ENCODE measurements around the gene KLHL3.

Gene KLHL3

DNA sequence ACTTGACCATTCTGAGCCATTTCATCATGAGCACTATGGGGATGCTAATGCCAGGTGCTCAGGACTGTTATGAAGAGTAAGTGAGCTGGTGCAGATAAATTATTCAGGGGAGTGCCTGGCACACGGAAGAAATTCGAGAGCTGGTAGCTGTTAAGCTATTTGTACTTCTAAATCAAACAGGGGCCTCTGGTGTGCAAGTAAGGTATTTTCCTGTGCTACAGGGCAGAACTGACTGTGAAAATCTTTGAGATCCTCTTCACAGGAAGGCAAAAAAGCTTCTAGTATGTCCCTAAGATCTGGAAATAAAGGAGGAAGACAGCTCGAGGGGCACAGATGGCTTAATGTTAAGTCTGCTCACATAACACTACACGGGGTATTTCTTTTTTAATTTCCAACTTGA, 130.5 kb downstream of the KLHL3 start:
- no peak for DNase-seq

DNA sequence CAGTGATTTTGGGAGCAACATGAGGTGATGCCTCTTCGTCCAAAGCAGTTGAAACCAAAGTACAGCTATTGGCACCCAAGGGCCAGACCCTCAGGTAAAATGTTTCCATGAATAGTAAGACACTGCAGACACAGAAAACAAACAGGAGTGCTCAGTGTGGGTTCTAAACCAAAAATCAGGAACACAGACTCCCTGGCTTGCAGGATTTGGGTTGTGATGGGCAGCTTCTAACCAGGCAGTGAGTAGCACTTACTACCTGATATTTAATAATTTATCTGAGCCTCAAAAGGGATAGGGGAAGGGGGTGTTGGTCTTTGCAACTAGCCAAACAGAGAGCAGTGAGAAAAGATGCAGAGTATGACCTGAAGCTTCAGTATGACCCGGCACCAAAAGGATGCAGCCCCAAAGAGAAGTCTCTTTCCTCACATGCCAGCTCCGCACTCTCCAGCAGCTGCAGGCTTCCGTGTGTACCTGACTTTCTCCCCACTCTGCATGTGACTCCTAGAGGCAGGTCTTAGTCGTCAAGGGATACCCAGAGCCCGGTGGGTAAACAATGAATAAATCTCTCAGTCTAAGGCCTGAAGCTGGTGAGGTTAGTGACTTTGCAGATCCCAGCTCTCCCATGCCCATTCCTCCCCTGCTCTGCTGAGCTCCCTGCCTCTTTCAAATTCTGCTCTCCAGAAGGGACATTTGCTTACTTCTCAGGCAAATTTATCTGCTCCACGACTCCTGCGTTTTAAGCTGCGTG, 131.4 kb downstream of the KLHL3 start:
- no peak for DNase-seq

DNA sequence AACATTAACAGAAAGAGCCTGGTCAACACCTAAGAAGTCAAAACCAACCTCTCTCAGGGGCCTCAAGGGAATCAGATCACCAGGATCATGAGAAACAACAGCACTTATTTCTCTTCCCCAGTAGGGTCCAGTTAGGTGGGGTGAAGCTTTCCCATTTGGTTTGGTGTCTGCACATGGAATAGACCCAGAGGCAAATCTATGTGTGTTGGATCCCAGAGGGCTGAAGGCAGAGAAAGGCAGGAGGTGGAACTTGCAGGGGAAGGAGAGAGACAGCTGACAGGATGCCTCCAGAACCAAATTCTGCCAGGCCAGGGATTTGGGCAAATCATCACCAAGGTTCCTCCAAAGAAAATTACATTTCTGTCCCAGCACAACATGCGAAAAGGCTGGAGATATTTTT, 132.0 kb downstream of the KLHL3 start:
- DNase-seq: no peak

DNA sequence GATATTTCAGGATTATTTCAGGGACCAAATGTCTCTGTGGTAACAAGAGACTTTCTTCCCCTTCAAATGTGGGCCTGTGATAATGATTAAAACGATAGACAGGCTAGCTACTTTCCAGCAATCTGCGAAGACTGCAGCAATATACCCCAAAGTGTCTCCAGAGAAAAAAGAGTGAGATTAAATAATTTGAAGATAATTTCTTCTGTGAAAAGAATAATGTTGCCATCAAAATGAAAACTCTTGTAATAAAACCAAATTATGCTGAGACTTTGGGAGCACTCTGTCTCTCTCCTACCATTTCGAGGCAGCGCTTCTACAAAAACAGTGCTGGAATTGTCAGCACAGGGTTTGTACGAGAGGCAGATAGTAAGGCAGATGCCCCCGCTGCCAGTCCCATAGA, 132.5 kb downstream of the KLHL3 start:
- DNase-seq: no peak

DNA sequence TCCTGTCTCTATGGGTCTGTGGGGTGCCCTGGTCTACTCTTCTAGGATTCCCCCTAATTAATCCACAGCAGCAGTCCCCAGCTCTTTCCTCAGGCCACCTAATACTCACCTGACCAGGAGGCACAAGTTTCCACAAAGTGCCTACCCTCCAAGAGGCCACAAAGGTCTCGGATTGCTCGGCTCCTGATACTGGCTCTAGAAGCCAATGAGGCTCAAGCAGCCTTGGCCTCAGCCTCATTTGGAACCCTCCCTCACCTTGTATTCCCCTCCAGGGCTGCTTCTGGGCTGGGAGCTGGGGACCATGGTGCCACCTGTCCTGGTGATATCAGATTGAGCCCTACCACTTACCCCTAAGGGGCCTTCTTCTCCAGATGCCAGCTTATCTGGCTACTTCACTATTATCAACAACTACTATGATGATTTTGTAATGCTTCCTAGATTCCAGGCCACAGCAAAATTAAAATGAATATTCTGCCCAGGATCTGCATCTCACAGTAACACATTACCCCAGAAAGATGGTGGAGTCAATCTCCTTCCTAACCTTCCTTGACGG, 133.1 kb downstream of the KLHL3 start:
- DNase-seq: no peak

DNA sequence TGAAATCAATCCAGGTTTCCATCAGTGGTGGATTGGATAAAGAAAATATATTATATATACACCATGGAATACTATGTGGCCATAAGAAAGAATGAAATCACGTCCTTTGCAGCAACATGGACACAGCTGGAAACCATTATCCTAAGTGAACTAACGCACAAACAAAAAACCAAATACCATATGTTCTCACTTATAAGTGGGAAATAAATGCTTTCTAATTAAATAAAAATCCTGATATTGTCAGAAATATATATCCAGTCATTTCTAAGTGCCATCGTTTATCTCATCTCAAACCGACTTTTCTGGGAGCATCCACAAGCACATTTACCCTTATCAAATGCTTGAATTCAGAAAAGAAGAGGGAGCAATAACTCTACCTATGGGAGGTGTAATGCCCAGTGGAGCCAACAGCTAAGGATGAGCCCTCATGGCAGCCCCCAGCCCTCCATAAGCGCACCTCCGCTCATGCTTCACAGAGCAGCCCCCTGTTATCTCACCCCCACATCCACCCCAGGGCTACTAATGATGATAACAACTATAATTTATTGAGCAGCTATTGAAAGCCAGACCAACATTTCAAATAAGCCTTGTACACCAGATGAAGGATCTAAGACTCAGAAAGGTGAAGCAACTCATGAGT, 135.0 kb downstream of the KLHL3 start:
- no peak for DNase-seq

DNA sequence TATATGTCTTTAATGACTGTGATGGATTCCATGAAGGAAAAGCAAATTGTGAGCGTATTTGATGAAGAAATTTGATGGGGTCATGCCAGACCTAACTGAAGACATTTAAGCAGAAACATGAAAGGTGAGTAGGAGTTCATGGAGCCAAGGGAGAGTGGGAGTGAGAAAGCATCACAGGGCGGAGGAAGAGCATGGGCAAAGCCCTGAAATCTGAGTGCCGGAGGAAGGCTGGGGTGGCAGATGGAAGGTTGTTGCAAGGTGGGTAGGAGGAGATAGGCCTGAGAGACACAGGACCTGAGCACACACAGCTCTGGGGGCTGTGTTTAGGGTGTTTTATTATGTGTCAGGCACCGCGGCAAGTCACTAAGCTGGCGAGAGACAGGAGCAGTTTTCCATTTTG, 136.4 kb downstream of the KLHL3 start:
- no peak for DNase-seq

DNA sequence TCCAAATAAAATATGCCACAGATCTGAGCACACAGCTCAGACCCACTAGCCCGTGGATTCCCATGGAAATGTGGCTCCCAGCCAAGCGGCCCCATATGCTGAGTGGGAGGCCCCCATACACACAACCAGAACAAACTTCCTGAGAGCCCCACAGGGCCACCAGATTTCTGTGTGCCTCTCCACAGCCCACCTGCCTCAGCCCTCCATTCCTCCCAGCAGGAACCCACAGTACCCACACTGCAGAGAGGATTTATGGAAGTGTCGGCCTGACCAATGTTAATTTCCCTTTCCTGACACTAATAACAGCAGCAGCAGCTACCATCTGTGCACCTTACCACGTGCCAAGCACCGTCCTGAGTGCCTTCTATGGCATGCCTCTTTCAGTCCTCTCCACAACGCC, 137.5 kb downstream of the KLHL3 start:
- DNase-seq: no peak

DNA sequence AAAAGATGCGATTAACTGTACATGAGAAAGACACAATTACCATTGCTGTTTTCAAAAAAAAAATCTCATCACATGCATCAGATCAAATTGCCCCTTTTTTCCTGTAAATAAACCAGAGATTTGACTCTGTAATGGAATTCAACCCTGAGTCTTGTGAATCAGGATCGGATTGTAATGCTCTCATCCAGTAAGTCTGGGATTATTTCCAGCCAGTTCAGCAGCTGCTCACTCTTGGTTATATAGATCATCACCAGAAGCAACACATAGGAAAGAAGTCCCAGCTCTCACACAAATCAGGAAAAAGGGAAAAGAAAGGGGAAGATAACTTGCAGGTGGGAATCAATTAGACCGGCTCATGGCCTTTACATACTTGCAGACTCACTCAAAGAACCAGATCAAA, 138.9 kb downstream of the KLHL3 start:
- DNase-seq: no peak

DNA sequence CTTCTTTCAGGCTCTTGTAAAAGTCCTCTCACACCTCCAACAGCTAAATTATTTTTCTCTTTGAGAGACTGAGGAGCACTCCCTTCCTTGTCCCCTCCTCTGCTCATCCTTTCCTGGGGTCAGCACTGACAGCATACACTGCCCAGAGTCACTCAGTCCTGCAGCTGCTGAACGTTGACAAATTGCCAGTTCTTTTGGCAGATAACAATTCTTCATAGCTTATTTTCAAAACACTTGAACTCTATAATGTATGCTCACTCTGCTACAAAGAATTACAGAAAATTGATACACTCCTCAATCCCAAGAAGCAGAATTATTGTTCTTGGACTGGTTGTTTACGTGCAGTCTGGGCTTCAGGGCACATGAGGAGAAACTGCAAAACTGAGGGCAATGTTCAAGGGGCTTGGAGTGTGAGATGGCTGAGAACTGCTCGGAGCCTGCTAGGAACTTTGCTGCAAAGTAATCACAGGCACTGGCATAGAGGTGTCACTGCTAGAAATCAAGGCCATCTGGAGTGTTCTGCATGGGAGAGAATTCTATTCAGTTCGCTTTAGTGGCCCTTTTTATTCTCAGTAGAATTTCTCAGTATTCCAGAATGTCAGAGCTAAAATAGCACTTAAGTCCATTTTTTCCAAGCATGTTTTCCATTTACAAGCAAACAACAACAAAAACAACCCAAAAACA, 140.4 kb downstream of the KLHL3 start:
- DNase-seq: no peak

DNA sequence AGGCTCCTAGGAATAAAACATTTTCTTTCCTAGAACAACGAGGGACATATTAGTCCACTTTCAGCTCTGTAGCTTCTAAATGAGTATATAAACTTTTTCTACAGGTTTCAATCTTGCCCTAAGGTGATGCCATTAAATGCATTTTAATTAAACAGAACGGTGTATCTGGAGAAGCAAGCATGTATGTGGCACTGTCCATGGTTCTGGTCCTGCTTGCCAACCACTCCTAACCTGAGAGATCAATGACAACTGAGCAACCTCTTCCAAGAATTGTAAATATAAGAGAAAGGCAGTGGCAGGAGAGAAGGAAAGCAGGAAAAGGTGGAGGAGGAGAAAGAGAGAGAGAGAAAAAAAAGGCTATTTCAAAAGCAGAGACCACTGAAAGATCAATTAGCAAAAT, 141.2 kb downstream of the KLHL3 start:
- no peak for DNase-seq

DNA sequence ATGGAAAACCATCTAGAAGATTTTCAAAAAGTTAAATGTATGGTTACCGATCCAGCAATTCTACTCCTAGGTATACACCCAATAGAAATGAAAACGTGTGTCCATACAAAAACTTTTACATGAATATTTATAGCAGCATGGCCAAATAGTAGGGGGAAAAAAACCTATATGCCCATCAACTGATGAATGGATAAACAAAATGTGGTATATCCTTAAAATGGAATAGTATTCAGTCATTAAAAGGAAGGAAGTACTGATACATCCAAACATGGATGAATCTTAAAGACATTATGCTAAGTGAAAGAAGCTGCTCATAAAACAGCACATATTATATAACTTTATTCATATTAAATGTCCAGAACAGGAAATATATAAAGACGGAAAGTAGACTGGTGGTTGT, 143.6 kb downstream of the KLHL3 start:
- no peak for DNase-seq

DNA sequence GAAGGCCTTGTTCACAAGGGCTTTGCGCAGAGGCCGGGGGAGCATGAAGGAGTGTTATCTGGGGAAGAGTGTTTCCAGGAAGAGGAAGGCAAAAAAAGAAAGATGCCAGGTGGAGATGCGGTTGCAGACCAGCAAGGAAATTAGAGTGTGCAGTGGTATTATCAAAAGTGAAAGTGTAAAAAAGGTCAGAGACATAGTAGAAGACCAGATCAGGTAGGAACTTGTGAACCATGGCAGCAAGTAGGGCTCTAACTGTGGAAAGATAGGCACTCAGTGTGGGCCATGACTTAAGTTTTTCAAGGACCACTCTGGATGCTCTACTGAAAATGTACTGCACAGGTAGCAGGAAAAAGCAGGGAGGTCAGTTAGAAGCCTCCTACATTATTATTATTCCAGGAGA, 146.7 kb downstream of the KLHL3 start:
- DNase-seq: no peak

DNA sequence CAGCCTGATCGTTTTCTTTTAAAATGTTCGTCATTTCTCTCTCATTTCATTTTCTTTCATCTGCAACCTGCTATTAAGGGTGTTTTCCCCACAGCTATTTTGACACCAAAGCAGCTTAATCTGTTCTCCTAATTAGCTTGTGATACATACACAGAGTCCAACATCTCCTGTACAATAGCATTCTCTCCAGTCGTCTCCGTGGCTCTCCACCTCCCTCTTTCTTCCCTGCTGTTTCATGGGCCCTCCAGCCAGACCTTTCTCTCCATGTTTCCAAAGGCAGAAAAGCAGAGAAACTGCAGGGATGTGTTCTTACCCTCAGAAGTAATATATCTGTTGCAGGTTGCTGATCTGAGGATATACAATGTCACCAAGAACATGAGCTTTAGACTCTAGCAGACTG, 148.0 kb downstream of the KLHL3 start:
- DNase-seq: no peak

DNA sequence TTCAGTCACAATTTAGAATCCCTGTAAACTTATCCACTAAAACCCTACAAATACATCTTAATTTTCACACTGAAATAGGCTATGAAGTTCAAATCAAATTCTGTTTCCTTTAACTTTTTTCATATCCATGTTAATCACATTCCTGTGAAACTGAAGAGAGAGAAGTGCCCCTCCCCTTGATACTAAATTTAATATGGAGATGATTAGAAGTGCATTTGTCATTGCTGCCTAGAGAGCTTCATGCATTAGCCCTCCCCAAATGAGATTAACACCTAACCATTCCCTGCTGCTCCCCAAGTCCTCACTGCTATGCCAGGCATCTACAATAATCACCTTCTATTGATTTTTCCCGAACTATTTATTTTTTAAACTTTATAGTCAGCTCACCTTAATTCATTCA, 151.6 kb downstream of the KLHL3 start:
- DNase-seq: no peak

DNA sequence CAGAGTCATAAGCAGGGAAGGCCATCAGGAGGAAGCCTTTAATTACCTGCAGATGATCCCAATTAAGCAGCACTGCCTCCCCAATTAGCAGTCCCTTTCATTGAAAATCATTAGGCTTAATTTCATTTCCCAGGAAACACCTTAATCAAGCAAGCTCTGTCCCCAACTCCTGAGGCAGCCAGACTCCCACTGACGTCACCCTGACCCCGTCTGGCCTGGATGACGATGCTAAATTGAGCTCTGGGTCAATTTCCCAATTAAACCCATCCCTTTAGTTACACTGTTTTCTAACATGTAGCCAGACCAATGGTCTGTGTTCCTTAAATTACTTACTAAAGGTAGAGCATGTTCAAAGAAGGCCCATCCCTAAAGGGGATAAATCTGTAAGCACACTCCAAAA, 152.8 kb downstream of the KLHL3 start:
- no peak for DNase-seq

DNA sequence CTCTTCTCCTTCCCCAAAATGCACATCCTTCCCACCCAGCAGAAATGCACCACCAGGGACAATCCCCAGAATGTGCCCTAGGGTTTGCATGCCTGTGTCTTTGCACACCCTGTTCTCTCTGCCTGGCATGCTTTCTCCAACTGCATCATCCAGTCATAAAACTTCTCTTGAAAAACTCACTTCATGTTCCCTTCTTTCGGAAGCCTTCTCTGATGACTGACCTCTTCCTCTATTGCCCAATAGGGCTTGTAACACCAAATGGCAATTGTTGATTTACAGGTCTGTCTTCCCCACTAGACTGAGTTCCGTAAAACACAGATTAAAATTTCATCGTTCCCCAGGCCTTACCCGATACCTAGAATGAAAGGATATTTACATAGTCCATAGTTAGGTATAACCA, 153.7 kb downstream of the KLHL3 start:
- DNase-seq: no peak

DNA sequence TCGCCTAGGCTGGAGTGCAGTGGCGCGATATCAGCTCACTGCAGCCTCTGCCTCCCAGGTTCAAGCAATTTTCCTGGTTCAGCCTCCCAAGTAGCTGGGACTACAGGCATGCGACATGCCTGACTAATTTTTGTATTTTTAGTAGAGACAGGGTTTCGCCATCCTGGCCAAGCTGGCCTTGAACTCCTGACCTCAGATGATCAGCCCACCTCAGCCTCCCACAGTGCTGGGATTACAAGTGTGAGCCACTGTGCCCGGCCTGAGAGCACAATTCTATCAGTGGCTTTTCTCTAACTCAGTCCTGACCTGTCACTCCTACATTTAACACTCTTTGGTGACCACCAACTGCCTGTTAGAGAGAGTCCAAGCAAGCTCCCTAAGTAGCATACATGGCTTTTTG, 154.1 kb downstream of the KLHL3 start:
- no peak for DNase-seq

DNA sequence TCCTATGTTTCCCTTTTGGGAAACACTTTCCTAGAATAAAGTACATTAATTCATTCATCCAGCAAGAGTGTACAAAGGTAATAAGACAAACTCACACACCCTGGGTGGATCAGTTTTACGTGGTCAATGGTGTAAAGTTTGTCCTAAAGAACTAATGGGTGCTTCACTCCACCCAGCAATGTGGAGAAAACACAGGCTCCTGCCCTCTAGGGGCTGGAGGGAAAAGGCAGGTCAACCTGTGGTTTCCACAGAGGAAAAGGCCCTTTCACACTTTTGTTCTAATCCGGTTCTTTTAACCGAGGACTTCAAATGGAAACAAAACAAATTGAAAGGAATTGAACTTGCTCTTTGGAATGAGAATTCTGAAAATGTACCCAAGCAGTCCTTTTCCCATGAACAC, 155.9 kb downstream of the KLHL3 start:
- no peak for DNase-seq

DNA sequence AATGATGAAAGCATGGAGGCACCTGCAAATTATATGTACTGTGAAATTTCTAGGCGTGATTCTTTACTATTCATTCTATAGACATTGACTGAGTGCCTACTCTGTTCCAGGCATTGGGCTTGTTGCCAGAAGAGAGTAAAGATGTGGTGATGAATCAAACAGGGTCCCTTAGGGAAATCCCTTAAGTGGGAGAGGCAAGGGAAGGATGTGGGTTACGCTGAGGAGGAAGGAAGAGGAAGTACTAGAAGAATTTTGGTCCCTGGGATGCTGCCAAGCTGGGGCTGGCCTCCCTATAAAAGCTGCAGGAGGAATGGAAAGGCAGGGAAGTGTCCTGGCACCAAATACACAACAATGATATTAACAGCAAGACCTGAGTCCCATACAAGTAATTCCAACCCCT, 160.0 kb downstream of the KLHL3 start:
- DNase-seq: no peak

DNA sequence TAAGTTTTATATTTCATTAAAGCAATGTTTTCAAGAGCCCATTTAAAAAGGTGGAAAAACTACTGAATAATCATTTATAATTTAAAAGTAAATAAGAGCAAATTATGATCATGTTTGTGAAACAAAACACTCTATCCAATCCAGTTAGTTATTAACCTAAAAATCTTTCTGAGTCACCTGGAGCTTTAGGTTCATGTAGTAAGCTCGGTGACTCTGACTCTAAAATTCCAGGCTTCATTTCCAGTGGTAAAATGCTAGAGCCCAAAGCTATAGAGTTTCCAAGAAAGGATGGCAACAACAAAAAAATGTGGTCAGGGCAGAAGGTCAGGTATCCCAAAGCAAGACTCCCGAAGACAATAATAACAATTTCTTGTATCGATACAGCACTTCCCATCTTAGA, 160.7 kb downstream of the KLHL3 start:
- no peak for DNase-seq

DNA sequence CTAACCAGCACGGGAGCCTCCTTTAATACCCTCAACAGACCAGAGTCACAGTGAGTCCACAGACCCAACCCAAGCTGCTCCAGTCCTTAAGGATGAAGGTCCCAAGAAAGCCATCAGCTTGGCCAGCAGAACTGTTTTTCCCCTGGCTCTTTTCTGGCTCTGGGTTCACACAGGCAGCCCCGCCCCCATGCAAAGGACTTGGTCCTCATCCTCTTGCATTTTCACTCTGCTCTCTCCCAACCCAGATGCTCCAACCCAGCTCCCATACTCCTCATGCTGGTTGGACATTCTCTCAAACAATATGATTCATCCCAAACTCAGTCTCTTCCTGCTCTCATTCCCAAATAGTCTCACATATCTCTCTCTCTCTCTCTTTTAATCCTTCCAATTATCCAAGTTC, 162.5 kb downstream of the KLHL3 start:
- no peak for DNase-seq

DNA sequence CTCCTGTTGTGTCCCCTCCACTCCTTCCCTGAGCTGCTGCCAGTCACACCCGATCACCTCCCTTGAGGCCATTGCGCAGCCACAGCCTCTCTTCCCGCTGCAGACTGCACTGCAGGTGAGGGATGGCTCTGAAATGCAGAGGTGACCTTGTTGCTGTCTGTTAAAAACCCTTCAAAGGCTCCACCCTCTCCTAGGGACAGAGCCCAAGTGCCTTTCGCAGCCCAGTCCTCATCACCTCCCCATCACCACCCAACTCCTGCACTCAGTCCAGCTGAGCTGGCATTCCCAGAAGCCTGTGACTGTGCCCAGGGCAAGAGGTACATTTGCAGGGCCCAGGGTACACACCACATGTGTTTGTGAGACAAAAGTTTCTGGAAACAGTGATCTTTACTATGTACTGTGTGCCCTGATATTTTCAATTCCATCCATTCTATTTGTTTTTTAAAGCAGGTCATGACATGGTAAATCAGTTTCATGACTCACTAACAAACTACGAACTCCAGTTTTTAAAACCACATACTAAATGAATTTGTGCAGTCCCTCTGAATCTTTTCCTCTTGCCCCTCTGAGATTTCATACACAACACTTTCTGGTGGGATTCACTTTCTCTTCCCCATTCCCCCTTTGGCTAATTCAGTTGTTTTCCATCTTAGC, 163.7 kb downstream of the KLHL3 start:
- no peak for DNase-seq

DNA sequence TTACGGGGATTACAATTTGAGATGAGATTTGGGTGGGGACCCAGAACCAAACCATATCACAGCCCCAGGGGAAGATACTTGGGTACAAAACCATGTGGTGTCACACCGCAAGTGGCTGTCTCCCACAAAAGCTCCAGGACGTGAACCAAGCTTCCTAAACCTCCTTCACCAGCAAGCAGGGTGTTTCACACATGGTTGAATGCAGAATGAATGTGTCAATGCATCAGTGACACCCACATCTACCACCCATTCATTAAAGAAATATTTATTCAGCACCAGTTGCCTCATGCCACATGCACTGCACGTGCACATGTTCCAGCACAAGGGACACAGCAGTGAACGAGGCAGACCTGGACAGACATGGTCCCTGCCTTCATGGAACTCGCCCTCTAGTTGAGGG, 165.8 kb downstream of the KLHL3 start:
- no peak for DNase-seq

Measured in stimulated activated CD4-positive, alpha-beta T cell treated with anti-CD3 and anti-CD28 coated beads, Interleukin-2, amount 100 ng/mL, for 48 hours (primary cell).